IMR-90 (cell line): Measurements from ENCODE around the gene GOLT1A. TPM values are rescaled to one million over a fixed set of nuclear protein-coding genes. Genes with fewer than 3 reads are reported as not detected.

Source experiments
- CHD1 ChIP-seq: IDR thresholded peaks from 2 replicates; pipeline ENCODE4 v1.6.1; 2012; ENCODE audit warnings: low read depth, low read length, improper control_type of control experiment
- CTCF ChIP-seq: conservative IDR thresholded peaks from 2 replicates; pipeline ENCODE4 v1.5.1; 2012; ENCODE audit warnings: mild to moderate bottlenecking, low read depth, low read length, improper control_type of control experiment
- polyA plus RNA-seq, 3 experiments: library from polyadenylated mRNA; depleted of rRNA; stranded (reverse); fragments of >200 nt; gene quantifications; 2 replicates each; pipeline ENCODE4 v1.2.3, GENCODE V29; 2012; ENCODE audit warnings: low replicate concordance in 1 of 3
- total RNA-seq: library from RNA; depleted of rRNA; stranded (reverse); fragments of >200 nt; gene quantifications from 2 replicates; pipeline ENCODE4 v1.2.3, GENCODE V29; 2012

GOLT1A gene
- total and polyA plus RNA-seq, 2 of the 4 experiments (the other 2 are of a cell fraction), result 0.32 TPM; not detected in 1

GRCh38 chr1:204170494-204171155 lies 43.2 kb downstream of the GOLT1A start (continued):
- no peak for TF ChIP-seq CTCF
- TF ChIP-seq CHD1, result no peak
